ENCODE data around the gene WFS1. TPM values are rescaled to one million over a fixed set of nuclear protein-coding genes. Genes with fewer than 3 reads are reported as not detected.
A peak's percentile ranks its signal among the peaks of the same experiment; 100 is the strongest.

WFS1 gene
- total and polyA plus RNA-seq, 9 of the 15 experiments (the other 6 are each of a cell fraction or from before 2014, with no cell fraction given): 0.01 to 0.29 (median 0.03) TPM; not detected in 5

DNA sequence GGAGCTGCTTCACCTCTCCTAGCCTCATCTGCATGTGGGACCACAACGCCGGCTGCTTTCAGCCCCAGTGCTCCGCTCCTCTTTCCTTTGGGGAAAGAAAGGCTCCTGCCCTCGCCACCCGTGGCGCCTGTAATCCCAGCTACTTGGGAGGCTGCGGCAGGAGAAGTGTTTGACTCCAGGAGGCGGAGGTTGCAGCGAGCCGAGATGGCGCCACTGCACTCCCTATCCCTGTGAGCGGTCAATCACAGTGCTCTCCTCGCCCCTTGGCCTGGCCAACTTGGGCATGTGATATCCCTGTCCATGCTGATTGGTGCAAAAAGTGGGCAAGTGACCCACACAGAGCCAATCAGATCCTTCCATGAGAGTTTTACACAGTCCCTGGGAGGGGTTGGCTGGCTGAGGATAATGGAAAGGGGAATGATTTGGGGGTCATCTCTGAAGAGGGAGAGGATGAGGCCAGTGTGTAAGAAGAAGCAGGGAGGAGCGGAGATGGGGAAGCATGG lies 56.2 kb downstream of the WFS1 start (continued):
- TF ChIP-seq NFYB (IDR thresholded peaks at IDR 0.05; ENCODE audit: extremely low read depth, insufficient read length) (peak; percentile 23), IRF2 (CRISPR knock-in tag; IDR thresholded peaks at IDR 0.05) (no peak), SIN3A (IDR thresholded peaks at IDR 0.05; ENCODE audit: borderline replicate concordance in 2 of 2, control insufficient read depth in 1 of 2, low read depth in 2 of 2, low read length in 2 of 2) (no peak), ZNF124 (CRISPR knock-in tag; IDR thresholded peaks at IDR 0.05) (no peak), ZNF77 (CRISPR knock-in tag; IDR thresholded peaks at IDR 0.05) (no peak), FIP1L1 (IDR thresholded peaks at IDR 0.05; ENCODE audit: low read depth, low read length, poor library complexity, severe bottlenecking) (no peak), ZNF3 (CRISPR knock-in tag; IDR thresholded peaks at IDR 0.05) (no peak), NR2C1 (IDR thresholded peaks at IDR 0.05) (no peak), NR2C1 (tag; IDR thresholded peaks at IDR 0.05) (no peak)
- TF ChIP-seq, protein P1, sequence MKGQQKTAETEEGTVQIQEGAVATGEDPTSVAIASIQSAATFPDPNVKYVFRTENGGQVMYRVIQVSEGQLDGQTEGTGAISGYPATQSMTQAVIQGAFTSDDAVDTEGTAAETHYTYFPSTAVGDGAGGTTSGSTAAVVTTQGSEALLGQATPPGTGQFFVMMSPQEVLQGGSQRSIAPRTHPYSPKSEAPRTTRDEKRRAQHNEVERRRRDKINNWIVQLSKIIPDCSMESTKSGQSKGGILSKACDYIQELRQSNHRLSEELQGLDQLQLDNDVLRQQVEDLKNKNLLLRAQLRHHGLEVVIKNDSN (CRISPR knock-in tag; IDR thresholded peaks at IDR 0.05): peak; percentile 42; the same call in 1 of the 2 replicates

All from K562 (cell line).